GM19324 (cell line): ENCODE results near the gene DHRSX.
"Not testable (repeated sequence)": the region's sequence is repeated elsewhere in the genome, so short reads cannot be mapped to it uniquely, and the experiment has no call there.

Source experiments
- ATAC-seq: cut with Tn5 transposase; IDR thresholded peaks from one replicate; pipeline ENCODE4 v1.9.1; 2021; ENCODE audit warnings: mild to moderate bottlenecking, moderate library complexity; ENCODE audit not compliant: unreplicated experiment, low FRiP score

DHRSX gene

DNA sequence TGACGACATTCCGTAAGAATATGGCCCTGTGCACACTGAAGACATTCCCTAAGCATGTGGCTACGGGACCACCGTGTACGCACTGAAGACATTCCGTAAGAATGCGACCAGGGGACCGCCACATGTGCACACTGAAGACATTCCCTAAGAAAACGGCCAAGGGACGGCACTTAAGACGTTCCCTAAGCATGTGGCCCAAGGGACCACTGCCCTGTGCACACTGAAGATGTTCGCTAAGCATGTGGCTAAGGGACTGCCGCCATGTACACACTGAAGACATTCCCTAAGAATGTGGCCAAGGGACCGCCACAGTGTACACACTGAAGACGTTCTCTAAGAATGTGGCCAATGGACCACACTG is 21.4 kb downstream of the DHRSX start:
- ATAC-seq, result no peak

GRCh38 chrX:2478546-2479419 is 22.0 kb downstream of the DHRSX start:
- ATAC-seq, result no peak

DNA sequence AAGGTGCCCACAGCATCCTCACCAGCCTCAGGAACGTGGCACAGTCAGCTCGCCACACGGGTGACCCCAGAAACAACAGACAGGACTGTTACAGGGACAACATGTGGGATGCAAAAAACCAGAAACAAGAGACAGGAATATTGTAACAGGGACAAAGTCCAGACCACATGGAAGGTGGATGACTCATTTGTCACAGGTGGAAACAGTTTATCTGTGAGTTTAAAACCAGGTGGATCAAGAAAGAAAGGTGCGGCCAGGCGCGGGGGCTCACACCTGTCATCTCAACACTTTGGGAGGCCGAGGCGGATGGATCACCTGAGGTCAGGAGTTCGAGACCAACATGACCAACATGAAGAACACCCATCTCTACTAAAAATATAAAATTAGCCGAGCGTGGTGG is 23.5 kb downstream of the DHRSX start:
- not testable (repeated sequence) for ATAC-seq

GRCh38 chrX:2474963-2475726 is 25.6 kb downstream of the DHRSX start:
- ATAC-seq, result no peak

GRCh38 chrX:2474280-2474962 is 26.4 kb downstream of the DHRSX start:
- ATAC-seq, result no peak

- not testable (repeated sequence) for ATAC-seq
Measured at GRCh38 chrX:2473064-2473463, 27.7 kb downstream of the DHRSX start.

GRCh38 chrX:2471641-2472040 is 29.1 kb downstream of the DHRSX start:
- no peak for ATAC-seq

DNA sequence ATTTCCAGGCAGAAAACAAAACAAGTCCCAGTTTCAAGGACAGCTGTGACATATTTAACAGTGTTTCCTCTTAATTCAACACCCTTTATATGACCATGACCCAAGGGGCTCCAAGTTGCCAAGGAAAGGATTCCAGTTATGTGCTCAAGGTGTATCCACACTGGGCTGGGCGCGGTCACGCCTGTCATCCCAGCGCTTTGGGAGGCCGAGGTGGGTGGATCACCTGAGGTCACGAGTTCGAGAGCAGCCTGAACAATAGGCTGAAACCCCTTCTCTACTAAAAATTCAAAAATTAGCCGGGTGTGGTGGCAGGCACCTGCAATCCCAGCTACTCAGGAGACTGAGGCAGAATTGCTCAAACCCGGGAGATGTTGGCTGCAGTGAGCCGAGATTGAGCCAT is 29.6 kb downstream of the DHRSX start:
- ATAC-seq, result not testable (repeated sequence)

DNA sequence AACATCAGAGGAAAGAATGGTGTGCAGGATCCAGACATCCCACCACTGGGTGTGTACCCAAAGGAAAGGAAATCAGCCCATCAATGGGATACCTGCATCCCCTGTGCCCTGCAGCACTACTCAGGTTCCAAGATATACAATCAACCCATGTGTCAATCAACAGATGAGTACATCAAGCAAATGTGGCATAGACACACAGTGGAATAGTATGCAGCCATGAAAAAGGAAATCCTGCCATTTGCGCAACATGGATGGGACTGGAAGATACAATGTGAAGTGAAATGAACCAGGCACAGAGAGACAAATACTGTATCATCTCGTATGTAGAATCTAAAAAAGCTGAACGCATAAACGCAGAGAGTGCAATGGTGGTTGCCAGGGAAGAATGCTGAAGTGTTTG is 30.9 kb downstream of the DHRSX start:
- ATAC-seq, result not testable (repeated sequence)

DNA sequence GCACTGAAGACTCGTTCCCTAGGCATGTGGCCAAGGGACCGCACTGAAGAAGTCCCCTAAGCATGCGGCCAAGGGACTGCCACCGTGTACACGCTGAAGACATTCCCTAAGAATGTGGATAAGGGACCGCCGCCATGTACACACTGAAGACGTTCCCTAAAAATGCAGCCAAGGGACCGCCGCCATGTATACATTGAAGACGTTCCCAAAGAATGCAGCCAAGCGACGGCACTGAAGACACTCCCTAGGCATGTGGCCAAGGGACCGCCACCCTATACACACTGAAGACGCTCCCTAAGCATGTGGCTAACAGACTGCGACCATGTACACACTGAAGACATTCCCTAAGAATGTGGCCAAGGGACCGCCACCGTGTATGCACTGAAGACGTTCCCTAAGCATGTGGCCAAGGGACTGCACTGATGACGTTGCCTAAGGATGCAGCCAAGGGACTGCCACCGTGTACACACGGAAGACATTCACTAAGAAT is 31.5 kb downstream of the DHRSX start:
- ATAC-seq, result no peak

DNA sequence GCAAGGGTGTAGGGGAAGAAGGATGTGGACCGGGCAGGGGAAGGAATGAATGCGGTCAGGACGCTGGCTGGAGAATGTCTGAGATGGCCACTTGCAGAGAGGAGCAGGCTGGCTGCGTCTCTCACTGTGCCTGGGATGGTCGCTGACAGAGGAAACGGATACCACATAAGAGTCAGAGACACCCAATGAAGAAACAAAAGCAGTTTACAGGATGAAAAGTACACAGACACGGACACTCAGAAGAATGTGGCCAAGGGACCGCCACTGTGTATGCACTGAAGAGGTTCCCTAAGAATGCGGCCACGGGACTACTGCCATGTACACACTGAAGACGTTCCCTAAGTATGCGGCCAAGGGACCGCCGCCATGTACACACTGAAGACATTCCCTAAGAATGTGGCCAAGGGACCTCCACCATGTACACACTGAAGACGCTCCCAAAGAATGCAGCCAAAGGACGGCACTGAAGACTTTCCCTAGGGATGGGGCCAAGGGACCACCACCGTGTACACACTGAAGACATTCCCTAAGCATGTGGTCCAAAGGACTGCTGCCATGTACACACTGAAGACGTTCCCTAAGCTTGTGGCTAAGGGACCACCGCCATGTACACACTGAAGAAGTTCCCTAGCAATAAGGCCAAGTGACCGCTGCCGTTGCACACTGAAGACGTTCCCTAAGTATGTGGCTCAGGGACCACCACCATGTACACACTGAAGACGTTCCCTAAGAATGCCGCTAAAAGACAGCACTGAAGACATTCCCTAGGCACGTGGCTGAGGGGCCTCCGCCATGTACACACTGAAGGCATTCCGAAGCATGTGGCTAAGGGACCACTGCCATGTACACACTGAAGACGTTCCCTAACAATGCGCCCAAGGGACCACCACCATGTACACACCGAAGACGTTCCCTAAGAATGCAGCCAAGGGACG is 32.2 kb downstream of the DHRSX start:
- ATAC-seq, result no peak

DNA sequence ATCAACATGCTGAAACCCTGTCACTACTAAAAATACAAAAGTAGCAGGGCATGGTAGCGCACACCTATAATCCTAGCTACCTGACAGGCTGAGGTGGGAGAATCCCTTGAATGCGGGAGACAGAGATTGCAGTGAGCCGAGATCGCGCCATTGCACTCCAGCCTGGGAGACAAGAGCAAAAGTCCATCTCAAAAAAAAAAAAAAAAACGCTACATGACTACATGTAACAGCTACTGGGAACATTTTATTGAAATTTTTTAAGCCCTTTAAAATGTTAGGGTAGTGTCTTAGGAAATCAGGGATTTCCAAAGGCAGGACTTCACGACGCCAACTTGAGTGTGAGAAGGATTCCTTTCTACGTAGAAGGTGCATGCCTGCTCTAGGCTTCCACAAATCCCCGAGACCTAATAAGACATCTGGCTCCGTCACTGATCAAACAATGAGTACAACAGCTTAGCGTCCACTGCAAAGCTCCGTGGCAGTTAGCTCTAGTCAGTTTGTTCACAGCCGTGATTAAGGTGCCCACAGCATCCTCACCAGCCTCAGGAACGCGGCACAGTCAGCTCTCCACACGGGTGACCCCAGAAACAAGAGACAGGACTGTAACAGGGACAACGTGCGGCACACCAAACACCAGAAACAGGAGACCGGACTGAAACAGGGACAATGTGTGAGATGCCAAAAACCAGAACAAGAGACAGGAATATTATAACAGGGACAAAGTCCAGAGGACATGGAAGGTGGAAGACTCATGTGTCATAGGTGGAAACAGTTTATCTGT is 33.7 kb downstream of the DHRSX start:
- no peak for ATAC-seq

- ATAC-seq, result no peak
Measured at GRCh38 chrX:2464677-2465166, 36.1 kb downstream of the DHRSX start.

- no peak for ATAC-seq
Measured at GRCh38 chrX:2463973-2464676, 36.7 kb downstream of the DHRSX start.

DNA sequence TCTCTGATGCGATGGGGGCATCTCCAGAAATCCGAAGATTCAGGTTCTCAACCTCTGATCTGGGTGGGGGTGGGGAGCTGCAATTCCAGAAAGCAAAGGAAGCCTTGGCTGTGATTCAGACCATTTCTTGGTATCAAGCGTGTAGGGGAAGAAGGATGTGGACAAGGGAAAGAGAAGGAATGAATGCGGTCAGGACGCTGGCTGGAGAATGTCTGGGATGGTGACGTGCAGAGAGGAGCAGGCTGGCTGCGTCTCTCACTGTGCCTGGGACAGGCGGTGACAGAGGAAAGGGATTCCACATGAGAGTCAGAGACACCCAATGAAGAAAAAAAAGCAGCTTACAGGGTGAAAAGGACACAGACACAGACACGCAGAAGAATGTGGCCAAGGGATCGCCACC is 37.3 kb downstream of the DHRSX start:
- ATAC-seq, result not testable (repeated sequence)

- no peak for ATAC-seq
Measured at GRCh38 chrX:2462780-2463179, 38.0 kb downstream of the DHRSX start.

DNA sequence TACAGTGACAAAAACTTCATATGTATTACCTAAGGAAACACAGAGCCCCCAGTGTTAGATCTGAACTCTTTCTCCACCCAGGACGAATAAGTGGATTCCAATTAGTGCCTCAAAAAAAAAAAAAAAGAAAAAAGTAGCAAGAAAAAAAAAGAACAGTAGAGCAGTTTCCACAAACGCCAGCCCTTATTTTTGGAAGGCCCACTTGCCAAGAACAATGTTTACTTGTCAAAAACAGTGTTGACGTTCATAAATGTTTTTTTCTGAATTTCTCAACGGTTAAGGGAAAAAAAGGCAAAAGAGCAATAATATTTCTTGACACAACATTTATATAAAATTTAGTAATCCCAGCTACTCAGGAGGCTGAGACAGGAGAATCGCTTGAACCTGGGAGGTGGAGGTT is 38.7 kb downstream of the DHRSX start:
- no peak for ATAC-seq

DNA sequence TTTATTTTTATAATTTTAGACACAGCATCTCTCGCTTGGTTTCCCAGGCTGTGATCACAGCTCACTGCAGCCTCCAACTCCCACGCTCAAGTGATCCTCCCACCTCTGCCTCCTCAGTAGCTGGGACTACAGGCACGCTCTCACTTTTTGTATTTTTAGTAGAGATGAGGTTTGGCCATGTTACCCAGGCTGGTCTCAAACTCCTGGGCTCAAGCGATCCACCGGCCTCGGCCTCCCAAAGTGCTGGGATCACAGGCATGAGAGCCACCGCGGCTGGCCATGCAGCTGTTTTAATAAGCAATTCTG is 39.1 kb downstream of the DHRSX start:
- no peak for ATAC-seq
